ENCODE results near the gene CHD2.

Gene CHD2

DNA sequence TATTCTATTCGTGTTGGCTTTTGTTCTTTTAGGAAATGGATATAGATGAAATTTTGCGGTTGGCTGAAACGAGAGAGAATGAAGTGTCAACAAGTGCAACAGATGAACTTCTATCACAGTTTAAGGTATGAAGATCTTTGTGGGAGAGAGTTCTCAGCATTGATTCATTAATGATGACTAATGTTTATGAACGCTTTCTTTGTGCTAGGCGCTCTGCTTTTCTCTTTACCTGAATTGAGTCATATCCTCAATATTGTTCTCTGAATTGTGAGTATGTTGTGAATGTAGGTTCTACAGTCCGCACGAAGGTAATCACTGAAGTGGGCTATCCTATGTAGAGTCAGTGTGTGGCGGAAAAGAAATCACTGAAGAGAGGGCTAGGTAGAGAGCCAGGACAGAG, 81.2 kb downstream of the CHD2 start:
- Histone ChIP-seq H3K4me1 (ENCODE audit: insufficient read depth, insufficient read length) (no peaks in the 10 kb centered on the region), H3K36me3 (ENCODE audit: insufficient read depth, insufficient read length, low read length) (peaks cover 95% of the 10 kb centered on the region), H3K4me3 (ENCODE audit: insufficient read length, low read depth) (no peak overlapping the region), H3K9ac (ENCODE audit: insufficient read length, low read depth) (no peak overlapping the region), H3K27me3 (ENCODE audit: insufficient read depth, insufficient read length) (no peaks in the 10 kb centered on the region), H3K9me3 (ENCODE audit: insufficient read depth, low read length) (no peaks in the 10 kb centered on the region)
- no peak for DNase-seq (ENCODE audit: low read depth, low spot score)
- TF ChIP-seq YY1 (IDR thresholded peaks at IDR 0.05; ENCODE audit: insufficient read depth, insufficient read length) (no peak), ZNF274 (IDR thresholded peaks at IDR 0.05; ENCODE audit: low read depth, low read length) (no peak), SUZ12 (IDR thresholded peaks at IDR 0.05; ENCODE audit: extremely low read depth, insufficient read depth, insufficient read length) (no peak)

- Histone ChIP-seq H3K36me3 (ENCODE audit: insufficient read depth, insufficient read length, low read length) (peaks cover 93% of the 10 kb centered on the region), H3K9ac (ENCODE audit: insufficient read length, low read depth) (no peak overlapping the region), H3K4me1 (ENCODE audit: insufficient read depth, insufficient read length) (no peaks in the 10 kb centered on the region), H3K9me3 (ENCODE audit: insufficient read depth, low read length) (no peaks in the 10 kb centered on the region), H3K4me3 (ENCODE audit: insufficient read length, low read depth) (no peak overlapping the region), H3K27me3 (ENCODE audit: insufficient read depth, insufficient read length) (no peaks in the 10 kb centered on the region)
- no peak for TF ChIP-seq SUZ12 (IDR thresholded peaks at IDR 0.05; ENCODE audit: extremely low read depth, insufficient read depth, insufficient read length)
- no peak for TF ChIP-seq YY1 (IDR thresholded peaks at IDR 0.05; ENCODE audit: insufficient read depth, insufficient read length)
- no peak for TF ChIP-seq ZNF274 (IDR thresholded peaks at IDR 0.05; ENCODE audit: low read depth, low read length)
- DNase-seq (ENCODE audit: low read depth, low spot score), result no peak
These were observed 84.0 kb downstream of the CHD2 start for GRCh38 chr15:92984161-92984560.

GRCh38 chr15:92989470-92989869, 89.3 kb downstream of the CHD2 start:
- H3K4me1 ChIP-seq (ENCODE audit: insufficient read depth, insufficient read length), result no peaks in the 10 kb centered on the region
- no peak overlapping the region for H3K4me3 ChIP-seq (ENCODE audit: insufficient read length, low read depth)
- no peak overlapping the region for H3K9ac ChIP-seq (ENCODE audit: insufficient read length, low read depth)
- peaks cover 92% of the 10 kb centered on the region for H3K36me3 ChIP-seq (ENCODE audit: insufficient read depth, insufficient read length, low read length)
- no peaks in the 10 kb centered on the region for H3K9me3 ChIP-seq (ENCODE audit: insufficient read depth, low read length)
- no peaks in the 10 kb centered on the region for H3K27me3 ChIP-seq (ENCODE audit: insufficient read depth, insufficient read length)
- TF ChIP-seq ZNF274 (IDR thresholded peaks at IDR 0.05; ENCODE audit: low read depth, low read length) (no peak), YY1 (IDR thresholded peaks at IDR 0.05; ENCODE audit: insufficient read depth, insufficient read length) (no peak), SUZ12 (IDR thresholded peaks at IDR 0.05; ENCODE audit: extremely low read depth, insufficient read depth, insufficient read length) (no peak)
- DNase-seq (ENCODE audit: low read depth, low spot score), result no peak

GRCh38 chr15:92990031-92990430, 89.9 kb downstream of the CHD2 start:
- no peaks in the 10 kb centered on the region for H3K27me3 ChIP-seq (ENCODE audit: insufficient read depth, insufficient read length)
- no peak for TF ChIP-seq SUZ12 (IDR thresholded peaks at IDR 0.05; ENCODE audit: extremely low read depth, insufficient read depth, insufficient read length)
- TF ChIP-seq YY1 (IDR thresholded peaks at IDR 0.05; ENCODE audit: insufficient read depth, insufficient read length), result no peak
- no peak overlapping the region for H3K9ac ChIP-seq (ENCODE audit: insufficient read length, low read depth)
- no peaks in the 10 kb centered on the region for H3K9me3 ChIP-seq (ENCODE audit: insufficient read depth, low read length)
- no peak overlapping the region for H3K4me3 ChIP-seq (ENCODE audit: insufficient read length, low read depth)
- DNase-seq (ENCODE audit: low read depth, low spot score), result no peak
- H3K36me3 ChIP-seq (ENCODE audit: insufficient read depth, insufficient read length, low read length), result peaks cover 92% of the 10 kb centered on the region
- no peaks in the 10 kb centered on the region for H3K4me1 ChIP-seq (ENCODE audit: insufficient read depth, insufficient read length)

- no peak overlapping the region for H3K4me3 ChIP-seq (ENCODE audit: insufficient read length, low read depth)
- H3K27me3 ChIP-seq (ENCODE audit: insufficient read depth, insufficient read length), result no peaks in the 10 kb centered on the region
- no peak overlapping the region for H3K9ac ChIP-seq (ENCODE audit: insufficient read length, low read depth)
- H3K4me1 ChIP-seq (ENCODE audit: insufficient read depth, insufficient read length), result no peaks in the 10 kb centered on the region
- no peak for DNase-seq (ENCODE audit: low read depth, low spot score)
- TF ChIP-seq YY1 (IDR thresholded peaks at IDR 0.05; ENCODE audit: insufficient read depth, insufficient read length) (no peak), ZNF274 (IDR thresholded peaks at IDR 0.05; ENCODE audit: low read depth, low read length) (no peak), SUZ12 (IDR thresholded peaks at IDR 0.05; ENCODE audit: extremely low read depth, insufficient read depth, insufficient read length) (no peak)
- no peaks in the 10 kb centered on the region for H3K9me3 ChIP-seq (ENCODE audit: insufficient read depth, low read length)
- H3K36me3 ChIP-seq (ENCODE audit: insufficient read depth, insufficient read length, low read length), result peaks cover 90% of the 10 kb centered on the region
These were observed 92.6 kb downstream of the CHD2 start for GRCh38 chr15:92992720-92993119.

GRCh38 chr15:92997821-92998220, 97.7 kb downstream of the CHD2 start:
- no peak for TF ChIP-seq YY1 (IDR thresholded peaks at IDR 0.05; ENCODE audit: insufficient read depth, insufficient read length)
- no peak for TF ChIP-seq ZNF274 (IDR thresholded peaks at IDR 0.05; ENCODE audit: low read depth, low read length)
- TF ChIP-seq SUZ12 (IDR thresholded peaks at IDR 0.05; ENCODE audit: extremely low read depth, insufficient read depth, insufficient read length), result no peak
- H3K27me3 ChIP-seq (ENCODE audit: insufficient read depth, insufficient read length), result no peaks in the 10 kb centered on the region
- DNase-seq (ENCODE audit: low read depth, low spot score), result no peak
- no peaks in the 10 kb centered on the region for H3K4me1 ChIP-seq (ENCODE audit: insufficient read depth, insufficient read length)
- H3K9me3 ChIP-seq (ENCODE audit: insufficient read depth, low read length), result no peaks in the 10 kb centered on the region
- peaks cover 92% of the 10 kb centered on the region for H3K36me3 ChIP-seq (ENCODE audit: insufficient read depth, insufficient read length, low read length)
- H3K4me3 ChIP-seq (ENCODE audit: insufficient read length, low read depth), result no peak overlapping the region
- no peak overlapping the region for H3K9ac ChIP-seq (ENCODE audit: insufficient read length, low read depth)

DNA sequence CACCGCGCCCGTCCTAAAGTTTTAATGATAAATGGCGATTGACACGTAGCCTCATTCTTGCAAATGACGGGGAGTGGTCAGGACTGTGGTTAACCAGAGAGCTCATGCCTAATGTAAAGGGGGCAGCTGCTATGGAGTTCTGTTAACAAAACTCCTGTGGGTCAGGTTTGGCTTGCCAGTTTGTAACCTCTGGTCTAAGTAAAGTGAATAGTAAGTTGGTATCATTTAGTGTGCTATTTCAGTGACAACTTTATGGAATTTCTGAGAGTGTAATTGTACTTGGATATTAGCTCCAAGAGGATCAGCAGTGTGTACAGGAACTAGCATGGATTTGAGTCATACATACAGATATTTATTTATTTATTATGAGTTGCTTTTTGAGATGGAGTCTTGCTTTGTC, 101.0 kb downstream of the CHD2 start:
- no peak for DNase-seq (ENCODE audit: low read depth, low spot score)
- TF ChIP-seq ZNF274 (IDR thresholded peaks at IDR 0.05; ENCODE audit: low read depth, low read length) (no peak), SUZ12 (IDR thresholded peaks at IDR 0.05; ENCODE audit: extremely low read depth, insufficient read depth, insufficient read length) (no peak), YY1 (IDR thresholded peaks at IDR 0.05; ENCODE audit: insufficient read depth, insufficient read length) (no peak)
- no peak overlapping the region for H3K9ac ChIP-seq (ENCODE audit: insufficient read length, low read depth)
- H3K4me3 ChIP-seq (ENCODE audit: insufficient read length, low read depth), result no peak overlapping the region
- no peaks in the 10 kb centered on the region for H3K9me3 ChIP-seq (ENCODE audit: insufficient read depth, low read length)
- H3K27me3 ChIP-seq (ENCODE audit: insufficient read depth, insufficient read length), result no peaks in the 10 kb centered on the region
- peaks cover 90% of the 10 kb centered on the region for H3K36me3 ChIP-seq (ENCODE audit: insufficient read depth, insufficient read length, low read length)
- H3K4me1 ChIP-seq (ENCODE audit: insufficient read depth, insufficient read length), result no peaks in the 10 kb centered on the region

DNA sequence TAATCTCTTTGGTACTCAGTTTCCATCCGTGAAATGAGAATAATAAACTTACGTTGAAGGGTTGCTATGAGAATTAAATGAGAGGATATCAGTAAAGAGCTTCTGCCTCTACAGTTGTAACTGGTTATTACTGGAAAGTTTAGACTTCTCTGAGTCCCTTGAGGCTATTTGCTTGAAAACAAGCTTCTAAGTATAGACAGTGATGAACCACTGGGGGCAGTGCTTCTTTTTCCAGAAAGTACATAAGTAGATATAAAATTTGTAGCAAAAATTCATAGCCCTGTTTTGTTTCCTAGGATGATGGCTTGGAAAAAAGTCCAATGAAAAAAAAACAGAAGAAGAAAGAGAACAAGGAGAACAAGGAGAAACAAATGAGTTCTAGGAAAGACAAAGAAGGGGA, 101.8 kb downstream of the CHD2 start:
- Histone ChIP-seq H3K4me1 (ENCODE audit: insufficient read depth, insufficient read length) (no peaks in the 10 kb centered on the region), H3K36me3 (ENCODE audit: insufficient read depth, insufficient read length, low read length) (peaks cover 90% of the 10 kb centered on the region), H3K9ac (ENCODE audit: insufficient read length, low read depth) (no peak overlapping the region), H3K9me3 (ENCODE audit: insufficient read depth, low read length) (no peaks in the 10 kb centered on the region), H3K4me3 (ENCODE audit: insufficient read length, low read depth) (no peak overlapping the region), H3K27me3 (ENCODE audit: insufficient read depth, insufficient read length) (no peaks in the 10 kb centered on the region)
- DNase-seq (ENCODE audit: low read depth, low spot score), result no peak
- no peak for TF ChIP-seq ZNF274 (IDR thresholded peaks at IDR 0.05; ENCODE audit: low read depth, low read length)
- TF ChIP-seq SUZ12 (IDR thresholded peaks at IDR 0.05; ENCODE audit: extremely low read depth, insufficient read depth, insufficient read length), result no peak
- no peak for TF ChIP-seq YY1 (IDR thresholded peaks at IDR 0.05; ENCODE audit: insufficient read depth, insufficient read length)

All from NT2/D1 (cell line).